Peyer's patch (tissue), 4 donors: Measurements from ENCODE around the gene NTSR2. TPM values are rescaled to one million over a fixed set of nuclear protein-coding genes. Genes with fewer than 3 reads are reported as not detected.

Experiments used
- DNase-seq, 3 donors: peaks; one replicate each; pipeline ENCODE4 v3.0.0-alpha.2; 2017 to 2019
- H3K27ac ChIP-seq, 4 donors: fragments of 200-600 bp; sonication (generic); one replicate each; pipeline ENCODE4 v1.5.1; 2016 to 2019
- H3K27me3 ChIP-seq, 2 donors: fragments of 200-600 bp; sonication (generic); one replicate each; pipeline ENCODE4 v1.5.1; 2019
- H3K36me3 ChIP-seq, 3 donors: fragments of 200-600 bp; sonication (generic); one replicate each; pipeline ENCODE4 v1.5.1; 2016 to 2019
- H3K4me1 ChIP-seq, 4 donors: fragments of 200-600 bp; sonication (generic); one replicate each; pipeline ENCODE4 v1.5.1; 2016 to 2019
- H3K4me3 ChIP-seq, 4 donors: fragments of 200-600 bp; sonication (generic); 1 replicate in 3 of 4; 2 replicates in 1 of 4; pipeline ENCODE4 v1.5.1; 2016 to 2019; ENCODE audit warnings: mild to moderate bottlenecking in 1 of 4
- H3K9me3 ChIP-seq, 4 donors: fragments of 200-600 bp; sonication (generic); one replicate each; pipeline ENCODE4 v1.5.1; 2016 to 2019; ENCODE audit warnings: mild to moderate bottlenecking in 1 of 4
- CTCF ChIP-seq, 6 experiments: fragments of 450-650 bp in 4 of 6; fragments of 200-600 bp in 2 of 6; sonication (generic) in 1 of 6; IDR thresholded peaks; one replicate each; pipeline ENCODE4 v1.5.1; 2017 to 2019; ENCODE audit warnings: antibody characterized with exemption in 6 of 6, mild to moderate bottlenecking in 3 of 6, moderate library complexity in 1 of 6
- POLR2A ChIP-seq, 2 donors: fragments of 450-650 bp; IDR thresholded peaks; one replicate each; pipeline ENCODE4 v1.5.1; 2017; ENCODE audit warnings: antibody characterized with exemption in 2 of 2, mild to moderate bottlenecking in 2 of 2, moderate library complexity in 2 of 2
- total RNA-seq, 4 donors: library from RNA; depleted of rRNA; stranded (reverse); fragments of >200 nt; gene quantifications; one replicate each; pipeline ENCODE4 v1.1.0, GENCODE V29; 2016

NTSR2 gene
- total RNA-seq = not detected

GRCh38 chr2:11669454-11670291 is at the start of gene NTSR2:
NTSR2 (minus strand) TSS chr2:11670195; CDS start chr2:11670129, 66 bp downstream.
- DNase-seq = peak in 1 of 3 donors; percentile 67
- H3K9me3 ChIP-seq = no peaks in the 10 kb centered on the region
- peaks cover 0 to 6% (median 0%) of the 10 kb centered on the region in 4 donors for H3K4me1 ChIP-seq
- no peak for TF ChIP-seq POLR2A (IDR thresholded peaks at IDR 0.05)
- no peak for TF ChIP-seq CTCF (IDR thresholded peaks at IDR 0.05)
- no peaks in the 10 kb centered on the region for H3K36me3 ChIP-seq
- no peak within 1 kb of the TSS for H3K27ac ChIP-seq
- no peaks in the 10 kb centered on the region for H3K27me3 ChIP-seq
- H3K4me3 ChIP-seq = no peak within 1 kb of the TSS

GRCh38 chr2:11719230-11719977 is 49.4 kb upstream of the NTSR2 start:
- Histone ChIP-seq H3K4me3 (no peak overlapping the region), H3K27me3 (no peaks in the 10 kb centered on the region), H3K9me3 (no peaks in the 10 kb centered on the region), H3K36me3 (no peaks in the 10 kb centered on the region), H3K4me1 (no peaks in the 10 kb centered on the region), H3K27ac (no peak overlapping the region)
- DNase-seq = no peak
- TF ChIP-seq CTCF (IDR thresholded peaks at IDR 0.05) = no peak
- TF ChIP-seq POLR2A (IDR thresholded peaks at IDR 0.05) = no peak

- H3K27me3 ChIP-seq = no peaks in the 10 kb centered on the region
- DNase-seq = no peak
- H3K4me3 ChIP-seq = no peak overlapping the region
- no peaks in the 10 kb centered on the region for H3K4me1 ChIP-seq
- H3K27ac ChIP-seq = no peak overlapping the region
- H3K9me3 ChIP-seq = no peaks in the 10 kb centered on the region
- H3K36me3 ChIP-seq = no peaks in the 10 kb centered on the region
- TF ChIP-seq CTCF (IDR thresholded peaks at IDR 0.05) (no peak), POLR2A (IDR thresholded peaks at IDR 0.05) (no peak)
These were observed 48.6 kb upstream of the NTSR2 start for GRCh38 chr2:11718606-11719005.

- Histone ChIP-seq H3K4me1 (no peaks in the 10 kb centered on the region), H3K36me3 (no peaks in the 10 kb centered on the region), H3K4me3 (no peak overlapping the region), H3K9me3 (no peaks in the 10 kb centered on the region), H3K27me3 (no peaks in the 10 kb centered on the region), H3K27ac (no peak overlapping the region)
- TF ChIP-seq CTCF (IDR thresholded peaks at IDR 0.05) = no peak
- TF ChIP-seq POLR2A (IDR thresholded peaks at IDR 0.05) = no peak
- no peak for DNase-seq
These were observed 47.6 kb upstream of the NTSR2 start for GRCh38 chr2:11717623-11718022.

- no peak for TF ChIP-seq POLR2A (IDR thresholded peaks at IDR 0.05)
- no peak for TF ChIP-seq CTCF (IDR thresholded peaks at IDR 0.05)
- Histone ChIP-seq H3K9me3 (no peaks in the 10 kb centered on the region), H3K27me3 (no peaks in the 10 kb centered on the region), H3K36me3 (no peaks in the 10 kb centered on the region), H3K4me1 (no peaks in the 10 kb centered on the region), H3K4me3 (no peak overlapping the region), H3K27ac (peak overlapping the region in 1 of 4 donors; percentile 34)
- no peak for DNase-seq
These were observed 46.8 kb upstream of the NTSR2 start for GRCh38 chr2:11716689-11717321.
